Omental fat pad (tissue), 4 donors: ENCODE results near the gene PARP15. TPM values are rescaled to one million over a fixed set of nuclear protein-coding genes. Genes with fewer than 3 reads are reported as not detected.
A peak's percentile ranks its signal among the peaks of the same experiment; 100 is the strongest.
"Not testable (repeated sequence)": the region's sequence is repeated elsewhere in the genome, so short reads cannot be mapped to it uniquely, and the experiment has no call there.

ENCODE experiments used
- ATAC-seq: fragments of 150-250 bp; one replicate; pipeline ENCODE4 v1.9.1; 2016; ENCODE audit warnings: mild to moderate bottlenecking, moderate library complexity; ENCODE audit not compliant: low FRiP score
- DNase-seq: peaks from one replicate; pipeline ENCODE4 v3.0.0-alpha.2; 2019; ENCODE audit warnings: low spot score
- total RNA-seq, 4 donors: library from RNA; depleted of rRNA; stranded (reverse); fragments of >200 nt; gene quantifications; one replicate each; pipeline ENCODE4 v1.1.0, GENCODE V29; 2016
- TF ChIP-seq, protein P1 (sequence below), 3 donors: fragments of 450-650 bp; IDR thresholded peaks; one replicate each; pipeline ENCODE4 v1.5.1; 2016 to 2017; ENCODE audit warnings: antibody characterized with exemption in 3 of 3, mild to moderate bottlenecking in 3 of 3, moderate library complexity in 2 of 3

PARP15 gene
- total RNA-seq, 4 donors from 2014 or later, result 3.3 to 6.8 (median 4.2) TPM

DNA sequence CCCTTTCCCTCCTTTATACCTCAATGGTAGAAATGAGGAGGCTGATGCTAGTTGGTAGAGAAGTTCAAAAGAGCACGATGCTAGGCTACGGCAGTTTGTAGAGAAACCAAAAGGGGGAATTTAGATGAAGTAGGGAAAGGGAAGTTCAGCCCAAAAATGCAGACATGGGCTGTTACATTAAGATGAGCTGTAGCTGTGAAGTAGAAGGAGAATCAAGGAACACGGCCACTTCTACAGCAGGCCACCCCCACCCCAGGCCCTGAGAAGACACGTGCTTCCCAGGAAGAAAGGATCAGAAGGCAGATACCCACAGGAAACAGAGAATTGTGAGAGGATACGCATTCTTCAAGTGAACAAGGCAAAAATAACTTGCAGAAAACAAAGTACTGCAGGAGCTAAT is 101.1 kb downstream of the PARP15 start:
- TF ChIP-seq, protein P1, sequence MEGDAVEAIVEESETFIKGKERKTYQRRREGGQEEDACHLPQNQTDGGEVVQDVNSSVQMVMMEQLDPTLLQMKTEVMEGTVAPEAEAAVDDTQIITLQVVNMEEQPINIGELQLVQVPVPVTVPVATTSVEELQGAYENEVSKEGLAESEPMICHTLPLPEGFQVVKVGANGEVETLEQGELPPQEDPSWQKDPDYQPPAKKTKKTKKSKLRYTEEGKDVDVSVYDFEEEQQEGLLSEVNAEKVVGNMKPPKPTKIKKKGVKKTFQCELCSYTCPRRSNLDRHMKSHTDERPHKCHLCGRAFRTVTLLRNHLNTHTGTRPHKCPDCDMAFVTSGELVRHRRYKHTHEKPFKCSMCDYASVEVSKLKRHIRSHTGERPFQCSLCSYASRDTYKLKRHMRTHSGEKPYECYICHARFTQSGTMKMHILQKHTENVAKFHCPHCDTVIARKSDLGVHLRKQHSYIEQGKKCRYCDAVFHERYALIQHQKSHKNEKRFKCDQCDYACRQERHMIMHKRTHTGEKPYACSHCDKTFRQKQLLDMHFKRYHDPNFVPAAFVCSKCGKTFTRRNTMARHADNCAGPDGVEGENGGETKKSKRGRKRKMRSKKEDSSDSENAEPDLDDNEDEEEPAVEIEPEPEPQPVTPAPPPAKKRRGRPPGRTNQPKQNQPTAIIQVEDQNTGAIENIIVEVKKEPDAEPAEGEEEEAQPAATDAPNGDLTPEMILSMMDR (IDR thresholded peaks at IDR 0.05), result no peak
- no peak for DNase-seq
- ATAC-seq, result no peak

DNA sequence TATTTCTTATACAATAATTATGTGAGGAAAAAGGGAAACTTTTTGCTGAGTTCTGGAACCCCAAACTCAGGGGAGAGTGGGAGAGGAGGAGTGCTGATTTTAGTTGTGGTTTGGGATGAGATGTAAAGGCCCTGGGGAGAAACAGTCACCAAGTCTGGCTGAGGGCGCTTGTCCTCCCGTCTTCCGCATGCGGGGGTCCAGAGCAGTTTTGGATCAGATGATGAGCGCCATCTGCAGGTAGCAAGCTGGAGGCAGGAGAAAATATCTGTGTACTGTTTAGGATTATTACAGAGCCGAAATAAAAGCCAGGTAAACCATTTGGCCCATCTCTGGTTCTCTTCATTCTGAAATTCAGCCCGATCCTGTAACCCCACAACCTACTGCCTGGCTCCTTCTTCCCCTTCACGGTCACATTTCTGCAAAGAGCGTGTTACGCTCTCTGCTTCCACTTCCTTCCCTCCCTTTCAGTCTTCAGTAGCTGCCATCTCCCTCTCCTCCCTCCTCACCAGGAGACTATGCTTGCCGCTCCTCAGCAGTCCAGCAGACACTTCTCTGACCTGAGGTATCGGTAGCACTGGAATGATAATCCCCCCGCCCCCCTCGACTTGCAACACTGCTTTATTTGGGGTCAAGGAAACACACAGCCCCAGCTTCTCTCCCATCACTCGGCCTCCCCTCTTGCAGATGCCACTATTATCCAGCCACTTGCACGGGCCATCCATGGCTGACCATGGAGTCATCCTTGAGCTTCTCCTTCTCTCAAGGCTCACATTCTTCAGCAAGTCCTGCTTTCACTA is 101.8 kb downstream of the PARP15 start:
- TF ChIP-seq, protein P1 (IDR thresholded peaks at IDR 0.05), result no peak
- DNase-seq (peak; percentile 88), ATAC-seq (peak; percentile 80)

DNA sequence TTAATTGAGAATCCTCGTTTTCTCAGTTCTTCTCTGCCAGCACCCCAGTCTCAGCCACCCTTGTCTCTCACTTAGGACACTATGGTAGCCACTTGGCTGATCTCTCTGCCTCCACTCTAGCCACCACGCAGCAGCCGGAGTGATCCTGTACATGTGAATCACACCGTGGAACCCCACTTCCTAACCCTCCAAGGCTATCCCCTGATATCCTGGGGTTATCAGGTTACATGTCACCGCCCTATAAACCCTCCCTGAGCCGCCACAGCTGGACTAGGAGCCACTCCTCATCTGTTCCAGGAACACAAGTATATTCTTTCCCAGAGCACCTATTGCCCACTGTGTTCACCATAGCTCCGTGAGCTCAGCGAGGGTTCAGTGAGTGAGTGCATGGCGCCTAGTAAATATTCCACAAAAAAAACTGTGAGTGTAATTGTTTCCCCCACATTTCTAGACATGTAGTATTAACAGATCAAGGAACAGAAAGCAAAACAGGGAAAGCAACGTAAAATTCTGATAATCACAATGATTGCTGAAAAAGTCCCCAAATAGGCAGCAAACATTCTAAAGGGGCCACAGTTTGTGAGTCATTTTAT is 102.5 kb downstream of the PARP15 start:
- DNase-seq, result no peak
- TF ChIP-seq, protein P1 (IDR thresholded peaks at IDR 0.05), result no peak
- ATAC-seq, result peak; percentile 26

DNA sequence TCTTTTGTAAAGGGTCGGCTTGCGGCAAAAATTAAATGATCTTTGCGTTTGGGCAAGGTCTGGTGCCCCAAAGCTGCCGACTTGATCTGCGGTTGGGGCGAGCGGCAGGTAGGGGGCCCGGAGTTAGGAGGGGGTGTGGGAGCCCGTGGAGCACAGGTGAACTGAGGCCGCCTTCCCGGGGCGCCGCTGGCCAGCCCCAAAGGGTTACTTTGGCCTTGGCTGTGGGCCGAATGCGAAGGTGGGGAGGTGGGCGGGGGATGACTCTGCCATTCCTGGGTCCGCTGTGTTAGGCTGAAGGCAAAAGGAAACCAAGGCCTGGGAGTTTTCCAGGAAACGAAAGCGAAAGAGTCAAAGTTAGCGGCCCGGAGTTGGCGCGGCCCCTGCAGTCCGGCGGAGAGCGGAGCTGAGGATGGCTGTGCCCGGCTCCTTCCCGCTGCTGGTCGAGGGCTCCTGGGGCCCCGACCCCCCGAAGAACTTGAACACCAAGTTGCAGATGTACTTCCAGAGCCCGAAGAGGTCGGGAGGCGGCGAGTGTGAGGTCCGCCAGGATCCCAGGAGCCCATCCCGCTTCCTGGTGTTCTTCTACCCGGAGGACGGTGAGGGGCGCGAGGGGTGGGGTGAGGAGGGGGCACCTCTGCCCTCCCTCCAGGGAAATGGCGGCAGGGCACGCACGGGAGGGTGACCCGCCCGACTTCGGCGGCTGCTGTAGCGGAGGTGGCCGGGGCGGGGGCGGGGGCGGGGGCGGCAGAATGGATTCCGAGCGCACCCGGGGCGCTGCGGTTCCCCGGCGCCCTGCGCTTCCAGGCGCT is 103.2 kb downstream of the PARP15 start, which contains the start of gene PARP14:
PARP14 (plus strand) TSS at position 365 of the 809 bp plus-strand sequence; CDS start at position 410, 45 bp downstream.
- DNase-seq, result peak; percentile 27
- ATAC-seq, result peak; percentile 82
- TF ChIP-seq, protein P1 (IDR thresholded peaks at IDR 0.05), result no peak

DNA sequence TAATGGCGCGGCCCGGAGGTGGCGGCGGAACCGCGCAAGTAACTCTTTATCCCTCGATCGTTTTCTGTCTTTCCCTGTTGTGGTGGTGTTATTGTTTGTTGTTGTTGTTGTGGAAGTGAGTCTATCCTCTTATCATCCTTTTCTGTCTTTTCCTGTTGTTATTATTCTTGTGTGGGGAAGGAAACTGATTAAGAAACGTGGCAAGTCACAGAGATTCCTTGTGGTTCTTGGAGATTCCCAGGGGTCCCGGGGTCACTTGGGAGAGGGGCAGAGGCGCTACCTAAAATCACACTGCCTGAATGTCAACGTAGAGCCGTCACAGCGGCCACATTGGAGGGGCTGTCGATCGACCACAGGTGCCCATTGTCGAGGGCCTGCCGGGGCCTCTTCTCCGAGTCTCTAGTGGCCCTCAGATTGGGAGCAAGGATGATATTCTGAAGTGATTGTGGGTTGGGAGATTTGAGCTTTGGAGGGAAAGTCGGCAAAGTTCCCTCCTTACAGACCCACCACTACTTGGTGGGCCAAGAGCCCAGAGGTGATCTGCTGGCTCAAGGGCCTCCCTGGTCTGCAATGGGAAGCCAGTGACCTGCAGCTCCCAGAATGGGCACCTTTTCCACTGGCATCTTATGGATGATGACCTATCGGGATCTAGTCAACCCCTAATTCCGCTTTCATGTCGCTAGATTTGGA is 104.0 kb downstream of the PARP15 start:
- no peak for ATAC-seq
- no peak for DNase-seq
- TF ChIP-seq, protein P1 (IDR thresholded peaks at IDR 0.05), result no peak

DNA sequence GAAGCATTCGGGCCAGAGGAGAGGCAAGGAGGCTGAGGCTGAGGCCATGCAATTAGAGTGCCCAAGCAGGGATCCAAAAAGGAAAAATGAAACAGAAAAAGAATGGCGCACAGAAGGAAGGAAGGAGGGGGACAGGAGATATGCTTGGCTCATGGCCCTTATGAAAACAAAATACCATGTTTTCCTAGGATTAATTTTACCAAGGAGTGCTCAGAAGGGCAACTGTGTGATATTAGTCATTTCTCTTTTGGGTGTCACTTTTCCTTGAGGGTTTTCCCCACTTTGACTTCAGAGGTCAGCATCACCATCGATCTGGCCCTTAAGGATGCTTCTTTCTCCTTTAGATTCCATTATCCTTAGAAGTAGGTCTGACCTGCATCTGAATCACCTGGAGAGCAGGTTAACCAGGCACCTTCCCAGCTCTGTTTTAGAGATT is 104.5 kb downstream of the PARP15 start:
- ATAC-seq (no peak), DNase-seq (no peak)
- TF ChIP-seq, protein P1 (IDR thresholded peaks at IDR 0.05), result no peak

DNA sequence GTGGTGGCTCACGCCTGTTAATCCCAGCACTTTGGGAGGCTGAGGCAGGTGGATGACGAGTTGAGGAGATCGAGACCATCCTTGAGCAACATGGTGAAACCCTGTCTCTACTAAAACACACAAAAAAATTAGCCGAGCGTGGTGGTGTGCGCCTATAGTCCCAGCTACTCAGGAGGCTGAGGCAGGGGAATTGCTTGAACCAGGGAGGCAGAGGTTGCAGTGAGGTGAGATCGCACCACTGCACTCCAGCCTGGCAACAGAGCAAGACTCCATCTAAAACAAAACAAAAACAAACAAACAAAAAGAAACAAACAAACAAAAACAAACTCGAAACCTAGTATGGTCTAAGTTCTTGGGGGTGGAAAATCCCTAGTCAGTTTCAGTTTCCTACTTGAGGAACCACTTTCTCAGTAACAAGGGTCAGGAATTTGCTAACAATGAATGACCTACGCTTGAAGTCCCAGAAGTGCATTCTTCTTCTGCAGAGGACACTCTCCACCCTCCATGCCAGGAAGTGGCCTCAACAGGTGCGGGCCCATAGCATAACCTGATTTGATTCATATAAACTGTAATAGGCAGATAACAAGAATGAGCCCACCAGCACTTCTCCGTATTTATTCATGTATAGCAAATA is 105.4 kb downstream of the PARP15 start:
- not testable (repeated sequence) for DNase-seq, ATAC-seq
